Measurements from ENCODE around the gene SEZ6L2. TPM values are rescaled to one million over a fixed set of nuclear protein-coding genes. Genes with fewer than 3 reads are reported as not detected.

Gene SEZ6L2
- total RNA-seq, 1 experiment from 2014 or later = 44.7 TPM

- TF ChIP-seq CTCF (conservative IDR thresholded peaks at IDR 0.05) = no peak
- Histone ChIP-seq H4K20me1 (ENCODE audit: control insufficient read depth, insufficient read depth, insufficient read length) (no peaks in the 10 kb centered on the region), H2AK5ac (ENCODE audit: insufficient read length, low read length) (no peak overlapping the region), H2BK15ac (ENCODE audit: low read depth, low read length) (no peak overlapping the region), H3K14ac (ENCODE audit: insufficient read depth, low read length) (no peak overlapping the region), H3K9me3 (ENCODE audit: control insufficient read depth, low read depth, low read length) (no peaks in the 10 kb centered on the region), H3T11ph (ENCODE audit: low read length) (no peak overlapping the region), H3K23ac (ENCODE audit: insufficient read length, low read depth, low read length) (no peak overlapping the region), H3K4me2 (ENCODE audit: insufficient read depth, insufficient read length, low read length) (no peak overlapping the region), H2BK12ac (ENCODE audit: insufficient read length, low read depth, low read length) (no peak overlapping the region), H2BK20ac (ENCODE audit: low read depth, low read length, poor library complexity, severe bottlenecking) (no peak overlapping the region), H4K5ac (ENCODE audit: insufficient read length, low read depth, low read length) (no peak overlapping the region), H2AFZ (ENCODE audit: low read length) (no peak overlapping the region), H3K27me3 (ENCODE audit: insufficient read depth, low read length) (no peaks in the 10 kb centered on the region), H3K4ac (ENCODE audit: low read depth, low read length) (no peak overlapping the region), H3K9ac (ENCODE audit: extremely low read depth, insufficient read length, low read length) (no peak overlapping the region), H3K79me2 (ENCODE audit: insufficient read depth, low read length) (no peaks in the 10 kb centered on the region), H3K23me2 (ENCODE audit: insufficient read length, low read depth, low read length, poor library complexity, severe bottlenecking) (no peaks in the 10 kb centered on the region), H3K56ac (ENCODE audit: insufficient read length, low read depth, low read length) (no peak overlapping the region), H3K18ac (ENCODE audit: insufficient read length, low read depth, low read length) (no peak overlapping the region), H2BK5ac (ENCODE audit: insufficient read length, low read length) (no peak overlapping the region), H4K91ac (ENCODE audit: insufficient read length, low read depth, low read length) (no peak overlapping the region), H4K8ac (replicated peaks; ENCODE audit: insufficient read length, low read depth, low read length) (no peak overlapping the region), H2BK120ac (ENCODE audit: low read depth, low read length, poor library complexity, severe bottlenecking) (no peak overlapping the region), H3K27ac (ENCODE audit: insufficient read length, low read depth, low read length) (no peak overlapping the region), H3K79me1 (ENCODE audit: insufficient read depth, low read depth, low read length, poor library complexity, severe bottlenecking) (no peaks in the 10 kb centered on the region), H3K4me1 (ENCODE audit: insufficient read depth, low read length) (no peaks in the 10 kb centered on the region)
- Mint-ChIP-seq H3K4me1 (peaks cover 6 to 17% of the 10 kb centered on the region in 2 experiments), H3K36me3 (ENCODE audit: insufficient read depth in 1 of 3, low read depth in 3 of 3) (peaks cover 15 to 30% (median 20%) of the 10 kb centered on the region in 3 experiments), H3K27me3 (ENCODE audit: low read depth) (no peaks in the 10 kb centered on the region), H3K9me3 (no peaks in the 10 kb centered on the region; a peak in 1 of 5 replicates), H3K27ac (no peak overlapping the region; a peak in 1 of 7 replicates), H3K4me3 (no peak overlapping the region)
- WGBS (ENCODE audit: extremely low coverage, insufficient read length, low lambda C conversion rate) = no CpG with 5 or more reads among the region's 2 CpGs
- no peak for DNase-seq
Measured at GRCh38 chr16:29908719-29909220, 9.4 kb upstream of the SEZ6L2 start.

Data from H9 (cell line).